Endodermal cell (in vitro differentiated cells): ENCODE measurements around the gene ANO1. TPM values are rescaled to one million over a fixed set of nuclear protein-coding genes. Genes with fewer than 3 reads are reported as not detected.

ENCODE experiments used
- DNase-seq: peaks from one replicate; pipeline ENCODE4 v3.0.0-alpha.2; 2017
- H3K27ac ChIP-seq: 2 replicates; pipeline ENCODE4 v1.5.1; 2013; ENCODE audit warnings: mild to moderate bottlenecking, low read depth, low read length, moderate library complexity
- H3K27me3 ChIP-seq: 2 replicates; pipeline ENCODE4 v1.6.1; 2013; ENCODE audit warnings: mild to moderate bottlenecking, low read length, moderate library complexity; ENCODE audit not compliant: insufficient read depth, control insufficient read depth, poor library complexity, severe bottlenecking
- H3K36me3 ChIP-seq: 2 replicates; pipeline ENCODE4 v1.7.0; 2013; ENCODE audit warnings: mild to moderate bottlenecking, low read length, moderate library complexity; ENCODE audit not compliant: control insufficient read depth, insufficient read depth
- H3K4me1 ChIP-seq: one replicate; pipeline ENCODE4 v1.7.0; 2013; ENCODE audit warnings: low read length; ENCODE audit not compliant: control insufficient read depth, insufficient read depth
- H3K4me3 ChIP-seq: 2 replicates; pipeline ENCODE4 v1.5.1; 2013; ENCODE audit warnings: mild to moderate bottlenecking, low read length, moderate library complexity
- H3K9ac ChIP-seq: 2 replicates; pipeline ENCODE4 v1.6.1; 2013; ENCODE audit warnings: mild to moderate bottlenecking, low read length, moderate library complexity; ENCODE audit not compliant: poor library complexity, severe bottlenecking; ENCODE audit errors: extremely low read depth
- H3K9me3 ChIP-seq: 2 replicates; pipeline ENCODE4 v1.6.1; 2013; ENCODE audit warnings: mild to moderate bottlenecking, low read length, moderate library complexity; ENCODE audit not compliant: control insufficient read depth
- H3K27ac Mint-ChIP-seq: 2 replicates; pipeline ENCODE4 v1.8.0; 2020; ENCODE audit warnings: mixed read lengths
- H3K27me3 Mint-ChIP-seq: 2 replicates; pipeline ENCODE4 v1.8.0; 2021; ENCODE audit warnings: mild to moderate bottlenecking, mixed read lengths; ENCODE audit not compliant: insufficient read depth
- H3K36me3 Mint-ChIP-seq: 2 replicates; pipeline ENCODE4 v1.8.0; 2020; ENCODE audit warnings: low read depth, mixed read lengths
- H3K4me1 Mint-ChIP-seq: 2 replicates; pipeline ENCODE4 v1.8.0; 2020; ENCODE audit warnings: mixed read lengths
- H3K4me3 Mint-ChIP-seq: 2 replicates; pipeline ENCODE4 v1.8.0; 2020; ENCODE audit warnings: mild to moderate bottlenecking, moderate library complexity, mixed read lengths
- H3K9me3 Mint-ChIP-seq: 2 replicates; pipeline ENCODE4 v1.8.0; 2020; ENCODE audit warnings: mild to moderate bottlenecking, mixed read lengths
- WGBS, 2 experiments: methylation state at CpG; one replicate each; pipeline versions ENCODE4 v1.1.5 to v1.1.7; 2013; ENCODE audit warnings: missing lambda C conversion rate in 2 of 2, mixed read lengths in 1 of 2; ENCODE audit not compliant: insufficient coverage in 1 of 2, insufficient read length in 1 of 2; 5-methylcytosine and 5-hydroxymethylcytosine counted together
- total RNA-seq, 2 donors: library from RNA; stranded (reverse); fragmentation: NEBNext Ultra II Directional in 1 of 2; extraction: Animal tissue kit (Norgen Biotek cat#: 25700) in 1 of 2; gene quantifications; 2 replicates in 1 of 2; 3 replicates in 1 of 2; pipeline ENCODE4 v1.2.1, GENCODE V29; 2021
- TF ChIP-seq, protein P1 (sequence below): fragments of 200-600 bp; sonication (generic); conservative IDR thresholded peaks from 2 replicates; pipeline ENCODE4 v1.5.0; 2021; ENCODE audit warnings: antibody characterized with exemption, mild to moderate bottlenecking

ANO1 gene
- total RNA-seq, 2 donors from 2014 or later, result 3.0 to 7.7 TPM

DNA sequence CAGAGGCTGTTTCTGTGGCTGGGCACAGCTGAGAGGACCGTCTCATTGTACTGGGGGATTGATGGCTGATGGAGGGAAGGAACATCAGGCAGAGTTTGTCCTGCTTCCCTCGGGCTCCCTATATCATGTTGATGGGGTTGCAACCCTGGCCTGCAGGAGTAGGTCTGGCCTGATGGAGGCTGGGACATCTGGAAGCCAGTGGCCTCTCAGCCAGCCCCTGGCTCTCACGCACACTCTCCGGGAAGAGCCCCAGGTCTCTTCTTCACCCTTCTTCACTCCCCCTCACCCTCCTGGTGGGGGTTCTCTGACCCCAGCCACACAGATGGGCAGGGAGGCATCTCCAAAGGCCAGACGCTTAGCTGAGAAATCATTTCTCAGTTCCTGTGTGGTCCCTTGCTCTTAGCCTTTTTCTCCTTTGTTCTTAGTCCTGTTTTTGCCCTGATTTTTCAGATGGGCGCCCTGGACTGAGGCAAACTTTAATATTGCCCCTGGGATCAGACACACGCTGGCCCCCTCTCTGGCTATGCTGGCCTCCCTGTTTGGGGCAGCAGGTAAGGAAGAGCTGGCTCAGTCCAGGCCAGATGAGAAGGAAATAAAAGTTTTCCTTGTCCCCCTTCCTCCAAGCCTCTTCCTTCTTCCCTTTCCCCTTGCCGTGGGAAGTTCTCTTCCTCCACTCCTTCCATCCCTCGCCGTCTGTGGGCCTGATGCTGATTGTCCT lies 13.9 kb upstream of the ANO1 start:
- no peak overlapping the region for H3K4me3 ChIP-seq
- Mint-ChIP-seq H3K27ac (no peak overlapping the region), H3K4me3 (no peak overlapping the region), H3K36me3 (no peaks in the 10 kb centered on the region), H3K4me1 (peaks cover 21% of the 10 kb centered on the region), H3K27me3 (peaks cover 2% of the 10 kb centered on the region), H3K9me3 (no peaks in the 10 kb centered on the region)
- no peaks in the 10 kb centered on the region for H3K27me3 ChIP-seq
- TF ChIP-seq, protein P1, sequence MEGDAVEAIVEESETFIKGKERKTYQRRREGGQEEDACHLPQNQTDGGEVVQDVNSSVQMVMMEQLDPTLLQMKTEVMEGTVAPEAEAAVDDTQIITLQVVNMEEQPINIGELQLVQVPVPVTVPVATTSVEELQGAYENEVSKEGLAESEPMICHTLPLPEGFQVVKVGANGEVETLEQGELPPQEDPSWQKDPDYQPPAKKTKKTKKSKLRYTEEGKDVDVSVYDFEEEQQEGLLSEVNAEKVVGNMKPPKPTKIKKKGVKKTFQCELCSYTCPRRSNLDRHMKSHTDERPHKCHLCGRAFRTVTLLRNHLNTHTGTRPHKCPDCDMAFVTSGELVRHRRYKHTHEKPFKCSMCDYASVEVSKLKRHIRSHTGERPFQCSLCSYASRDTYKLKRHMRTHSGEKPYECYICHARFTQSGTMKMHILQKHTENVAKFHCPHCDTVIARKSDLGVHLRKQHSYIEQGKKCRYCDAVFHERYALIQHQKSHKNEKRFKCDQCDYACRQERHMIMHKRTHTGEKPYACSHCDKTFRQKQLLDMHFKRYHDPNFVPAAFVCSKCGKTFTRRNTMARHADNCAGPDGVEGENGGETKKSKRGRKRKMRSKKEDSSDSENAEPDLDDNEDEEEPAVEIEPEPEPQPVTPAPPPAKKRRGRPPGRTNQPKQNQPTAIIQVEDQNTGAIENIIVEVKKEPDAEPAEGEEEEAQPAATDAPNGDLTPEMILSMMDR, result no peak
- H3K9ac ChIP-seq, result no peak overlapping the region
- H3K9me3 ChIP-seq, result no peaks in the 10 kb centered on the region
- no peak overlapping the region for H3K27ac ChIP-seq
- 93 to 94% methylated on average over 6 to 10 of the region's 10 CpGs for WGBS, 2 experiments
- H3K36me3 ChIP-seq, result no peaks in the 10 kb centered on the region
- no peak for DNase-seq
- H3K4me1 ChIP-seq, result peaks cover 6% of the 10 kb centered on the region

DNA sequence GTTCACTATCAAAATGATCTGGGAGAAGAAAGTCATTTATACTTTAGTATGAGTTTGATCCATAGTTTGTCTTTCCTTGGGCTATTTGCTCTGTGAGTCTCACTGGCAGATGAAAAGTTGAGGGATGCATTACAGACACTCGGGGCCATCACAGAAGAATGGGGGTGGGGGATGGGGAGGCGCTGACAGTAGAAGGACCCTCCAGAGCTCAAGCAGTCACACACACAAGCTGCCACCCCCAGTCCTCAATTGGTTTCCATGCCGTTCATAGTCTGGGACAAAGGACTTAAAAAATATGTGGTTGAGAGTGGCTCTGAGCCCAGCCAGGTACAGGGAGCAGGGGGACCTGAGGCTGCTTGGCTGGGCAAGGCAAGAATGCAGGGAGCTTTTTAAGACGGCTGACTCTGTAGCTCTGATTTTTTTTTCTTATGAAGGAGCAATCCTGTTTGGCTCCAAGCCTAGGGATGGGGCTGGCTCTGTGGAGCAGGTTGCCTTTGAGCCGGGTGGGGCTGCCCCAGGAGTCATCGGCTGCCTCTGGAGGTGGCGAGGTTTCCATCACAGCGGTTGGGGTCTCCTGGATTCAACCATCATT lies 13.3 kb upstream of the ANO1 start:
- H3K27ac ChIP-seq, result no peak overlapping the region
- TF ChIP-seq, protein P1, result no peak
- Mint-ChIP-seq H3K9me3 (no peaks in the 10 kb centered on the region), H3K4me3 (no peak overlapping the region), H3K27ac (no peak overlapping the region), H3K36me3 (no peaks in the 10 kb centered on the region), H3K27me3 (peaks cover 6% of the 10 kb centered on the region), H3K4me1 (peaks cover 21% of the 10 kb centered on the region)
- no peak overlapping the region for H3K4me3 ChIP-seq
- no peaks in the 10 kb centered on the region for H3K9me3 ChIP-seq
- WGBS, 2 experiments, result 85 to 97% methylated on average over 4 to 8 of the region's 8 CpGs
- H3K4me1 ChIP-seq, result peaks cover 6% of the 10 kb centered on the region
- no peak for DNase-seq
- H3K27me3 ChIP-seq, result peaks cover 6% of the 10 kb centered on the region
- no peak overlapping the region for H3K9ac ChIP-seq
- H3K36me3 ChIP-seq, result no peaks in the 10 kb centered on the region

DNA sequence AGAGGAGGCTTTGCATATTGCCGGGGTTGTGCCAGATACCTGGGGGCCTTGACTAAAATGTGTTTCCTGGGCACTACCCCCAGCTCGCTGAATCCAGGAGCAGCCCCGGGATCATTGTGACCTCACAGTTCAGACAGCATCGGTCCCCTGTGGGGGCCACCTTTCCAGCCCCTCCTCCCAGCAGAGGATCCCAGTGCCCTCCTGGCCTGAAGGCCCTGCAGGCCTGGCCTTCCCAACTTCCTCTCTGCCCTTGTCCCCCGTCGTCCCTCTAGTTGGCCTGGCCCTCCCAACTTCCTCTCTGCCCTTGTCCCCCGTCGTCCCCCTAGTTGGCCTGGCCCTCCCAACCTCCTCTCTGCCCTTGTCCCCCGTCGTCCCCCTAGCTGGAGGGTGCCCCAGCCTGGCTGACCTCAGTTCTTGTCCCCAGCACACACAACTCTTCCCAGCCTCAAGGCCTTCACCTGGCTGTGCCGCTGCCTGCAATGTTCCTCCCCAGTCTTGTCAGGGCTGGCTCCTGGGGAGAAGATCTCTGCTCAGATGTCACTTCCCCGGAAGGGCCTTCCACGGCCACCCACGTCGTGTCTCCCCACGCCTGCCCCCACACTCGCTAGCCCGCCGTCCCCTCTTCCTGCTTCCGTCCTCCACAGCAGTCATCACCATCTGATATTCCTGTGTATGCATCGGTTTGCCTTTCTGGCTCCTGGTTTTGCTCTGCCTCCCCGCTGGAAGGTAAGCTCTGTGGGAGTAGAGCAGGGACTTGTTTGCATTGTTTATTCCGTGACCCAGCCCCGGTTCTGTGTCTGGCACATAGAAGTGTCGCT lies 12.6 kb upstream of the ANO1 start:
- H3K4me3 ChIP-seq, result no peak overlapping the region
- WGBS, 2 experiments, result 86 to 92% methylated on average over 15 to 25 of the region's 25 CpGs
- H3K9me3 ChIP-seq, result no peaks in the 10 kb centered on the region
- no peaks in the 10 kb centered on the region for H3K9me3 Mint-ChIP-seq
- H3K27ac Mint-ChIP-seq, result no peak overlapping the region
- TF ChIP-seq, protein P1, result no peak
- no peak overlapping the region for H3K4me3 Mint-ChIP-seq
- H3K36me3 ChIP-seq, result no peaks in the 10 kb centered on the region
- H3K4me1 ChIP-seq, result peaks cover 6% of the 10 kb centered on the region
- no peak overlapping the region for H3K9ac ChIP-seq
- no peak for DNase-seq
- H3K27me3 ChIP-seq, result peaks cover 9% of the 10 kb centered on the region
- peaks cover 10% of the 10 kb centered on the region for H3K27me3 Mint-ChIP-seq
- no peaks in the 10 kb centered on the region for H3K36me3 Mint-ChIP-seq
- H3K4me1 Mint-ChIP-seq, result peaks cover 21% of the 10 kb centered on the region
- H3K27ac ChIP-seq, result no peak overlapping the region
